Anterior cingulate cortex (tissue), 58 donors: Measurements from ENCODE around the gene KRT13.

ENCODE experiments used
- DNase-seq, 58 donors: peaks; one replicate each; lab custom pipeline; 2025; lab: John Stamatoyannopoulos, UW

The KRT13 gene

GRCh38 chr17:41521574-41522261 lies 16.3 kb upstream of the KRT13 start:
- no peak for DNase-seq

- no peak for DNase-seq
Observed at GRCh38 chr17:41520821-41521521, 15.6 kb upstream of the KRT13 start.

GRCh38 chr17:41519501-41520224 lies 14.3 kb upstream of the KRT13 start:
- DNase-seq: no peak

GRCh38 chr17:41518789-41519449 lies 13.5 kb upstream of the KRT13 start, which contains the start of gene KRT15:
Gene KRT15, minus strand, starts transcription at chr17:41518890. Its CDS starts 63 bp downstream, at chr17:41518827.
- DNase-seq: no peak

GRCh38 chr17:41518031-41518430 lies 12.6 kb upstream of the KRT13 start:
- DNase-seq: no peak

- DNase-seq: no peak
Observed at GRCh38 chr17:41516830-41517283, 11.4 kb upstream of the KRT13 start.

- DNase-seq: no peak
Observed at GRCh38 chr17:41516147-41516829, 10.9 kb upstream of the KRT13 start.

- no peak for DNase-seq
Observed at GRCh38 chr17:41513168-41513547, 7.7 kb upstream of the KRT13 start.

- DNase-seq: no peak
Observed at GRCh38 chr17:41512546-41513167, 7.2 kb upstream of the KRT13 start.

GRCh38 chr17:41511716-41512115 lies 6.3 kb upstream of the KRT13 start:
- no peak for DNase-seq

GRCh38 chr17:41511116-41511515 lies 5.7 kb upstream of the KRT13 start:
- no peak for DNase-seq

GRCh38 chr17:41510251-41511065 lies 5.0 kb upstream of the KRT13 start:
- DNase-seq: no peak

- DNase-seq: no peak
Observed at GRCh38 chr17:41507315-41507880, 2.0 kb upstream of the KRT13 start.

- DNase-seq: no peak
Observed at GRCh38 chr17:41505809-41506767, 676 bp upstream of the KRT13 start.

GRCh38 chr17:41504246-41504977 lies 1.0 kb downstream of the KRT13 start:
- no peak for DNase-seq

- DNase-seq: no peak
Observed at GRCh38 chr17:41503202-41503601, 2.2 kb downstream of the KRT13 start.
